Keratinocyte (primary cell): ENCODE measurements around the gene TFEC.

Experiments used
- CTCF ChIP-seq, 3 experiments: IDR thresholded peaks in 1 of 3; conservative IDR thresholded peaks in 1 of 3; optimal IDR thresholded peaks in 1 of 3; 2 replicates in 2 of 3; 3 replicates in 1 of 3; pipeline versions ENCODE3 to v1.5.1; 2011; ENCODE audit warnings: low read length in 3 of 3, mild to moderate bottlenecking in 3 of 3, moderate library complexity in 2 of 3, control low read depth in 1 of 3, inconsistent platforms in 1 of 3; ENCODE audit not compliant: insufficient read depth in 2 of 3; ENCODE audit errors: extremely low read depth in 1 of 3
- EZH2 ChIP-seq: IDR thresholded peaks from one replicate; pipeline ENCODE4 v1.6.1; 2012; ENCODE audit warnings: inconsistent platforms, mild to moderate bottlenecking, low read length, moderate library complexity

DNA sequence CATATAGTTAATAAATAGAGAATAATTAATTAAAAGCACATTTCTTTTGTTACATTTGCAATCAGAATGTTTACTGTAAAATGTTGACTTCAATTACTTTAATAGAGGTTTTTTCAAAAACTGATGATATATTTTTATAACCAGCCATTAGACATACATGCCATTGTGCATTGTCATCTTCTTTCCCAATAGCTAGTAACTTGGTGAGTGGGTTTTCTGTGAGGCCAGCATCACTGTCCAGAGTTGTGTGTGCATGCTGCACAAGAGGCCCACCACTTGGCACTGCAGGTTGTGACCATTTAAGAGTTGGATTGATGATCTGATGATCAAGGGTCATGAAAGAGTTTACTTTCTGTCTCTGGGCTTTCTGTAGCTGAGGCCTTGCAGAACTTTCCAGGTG lies 46.5 kb downstream of the TFEC start:
- TF ChIP-seq CTCF (optimal IDR thresholded peaks at IDR 0.05 in 1 of 3, IDR thresholded peaks at IDR 0.05 in 1 of 3, conservative IDR thresholded peaks at IDR 0.05 in 1 of 3; ENCODE audit: extremely low read depth in 1 of 3, insufficient read depth in 2 of 3, low read length in 3 of 3) (no peak), EZH2 (no peak)
